Esophagus squamous epithelium (tissue), 5 donors: Measurements from ENCODE around the gene E2F4. TPM values are rescaled to one million over a fixed set of nuclear protein-coding genes. Genes with fewer than 3 reads are reported as not detected.

Experiments used
- DNase-seq: peaks from one replicate; lab custom pipeline; 2025; lab: John Stamatoyannopoulos, UW
- H3K27ac ChIP-seq, 4 donors: fragments of 200-600 bp; sonication (generic); one replicate each; pipeline ENCODE4 v1.5.1; 2016 to 2019; ENCODE audit warnings: mild to moderate bottlenecking in 1 of 4
- H3K27me3 ChIP-seq, 4 donors: fragments of 200-600 bp; sonication (generic); 1 replicate in 3 of 4; 2 replicates in 1 of 4; pipeline versions ENCODE4 v1.5.1 to v1.6.0; 2017 to 2021; ENCODE audit warnings: antibody characterized with exemption in 1 of 4
- H3K36me3 ChIP-seq, 3 donors: fragments of 200-600 bp; sonication (generic); one replicate each; pipeline ENCODE4 v1.5.1; 2016 to 2019
- H3K4me1 ChIP-seq, 3 donors: fragments of 200-600 bp; sonication (generic); one replicate each; pipeline ENCODE4 v1.5.1; 2017 to 2019
- H3K4me3 ChIP-seq, 4 donors: fragments of 200-600 bp; sonication (generic); 1 replicate in 3 of 4; 2 replicates in 1 of 4; pipeline ENCODE4 v1.5.1; 2016 to 2019; ENCODE audit warnings: mild to moderate bottlenecking in 2 of 4, moderate library complexity in 1 of 4
- H3K9me3 ChIP-seq, 3 donors: fragments of 200-600 bp; sonication (generic); one replicate each; pipeline ENCODE4 v1.5.1; 2016 to 2019
- POLR2A ChIP-seq, 4 donors: fragments of 450-650 bp; IDR thresholded peaks; one replicate each; pipeline ENCODE4 v1.6.1; 2017; ENCODE audit warnings: antibody characterized with exemption in 4 of 4, mild to moderate bottlenecking in 4 of 4, moderate library complexity in 3 of 4
- WGBS, 2 donors: methylation state at CpG; one replicate each; pipeline ENCODE4 v1.1.5; 2018; 5-methylcytosine and 5-hydroxymethylcytosine counted together
- intact Hi-C: fragments of 100-400 bp; cut with DNase I; formaldehyde crosslinking; loops from one replicate; pipeline ENCODE4 v1.15.0; 2022
- total RNA-seq, 4 donors: library from RNA; depleted of rRNA; stranded (reverse); fragments of >200 nt; gene quantifications; one replicate each; pipeline ENCODE4 v1.1.0, GENCODE V29; 2016
- TF ChIP-seq, protein P1 (sequence below), 6 experiments: fragments of 450-650 bp in 4 of 6; fragments of 200-600 bp in 2 of 6; sonication (generic) in 2 of 6; IDR thresholded peaks; one replicate each; pipeline ENCODE4 v1.5.1; 2016 to 2019; ENCODE audit warnings: antibody characterized with exemption in 6 of 6, mild to moderate bottlenecking in 4 of 6, moderate library complexity in 4 of 6
- donor health status: DM: yes; HTN: yes; CAD: no.

E2F4 gene
- total RNA-seq, 4 donors from 2014 or later = 66.1 to 96.9 (median 81.9) TPM

GRCh38 chr16:67226295-67226803 is 34.4 kb downstream of the E2F4 start:
- peak overlapping the region; percentile 83 to 92 (median 88) for H3K27ac ChIP-seq
- no peaks in the 10 kb centered on the region for H3K9me3 ChIP-seq
- H3K36me3 ChIP-seq = peaks cover 19 to 34% (median 24%) of the 10 kb centered on the region in 3 donors
- H3K4me1 ChIP-seq = peaks cover 14 to 34% (median 18%) of the 10 kb centered on the region in 3 donors
- H3K4me3 ChIP-seq = peak overlapping the region; percentile 81 to 98 (median 92)
- WGBS, 2 donors = 12 to 18% methylated on average over 8 to 12 of the region's 12 CpGs
- TF ChIP-seq, protein P1, sequence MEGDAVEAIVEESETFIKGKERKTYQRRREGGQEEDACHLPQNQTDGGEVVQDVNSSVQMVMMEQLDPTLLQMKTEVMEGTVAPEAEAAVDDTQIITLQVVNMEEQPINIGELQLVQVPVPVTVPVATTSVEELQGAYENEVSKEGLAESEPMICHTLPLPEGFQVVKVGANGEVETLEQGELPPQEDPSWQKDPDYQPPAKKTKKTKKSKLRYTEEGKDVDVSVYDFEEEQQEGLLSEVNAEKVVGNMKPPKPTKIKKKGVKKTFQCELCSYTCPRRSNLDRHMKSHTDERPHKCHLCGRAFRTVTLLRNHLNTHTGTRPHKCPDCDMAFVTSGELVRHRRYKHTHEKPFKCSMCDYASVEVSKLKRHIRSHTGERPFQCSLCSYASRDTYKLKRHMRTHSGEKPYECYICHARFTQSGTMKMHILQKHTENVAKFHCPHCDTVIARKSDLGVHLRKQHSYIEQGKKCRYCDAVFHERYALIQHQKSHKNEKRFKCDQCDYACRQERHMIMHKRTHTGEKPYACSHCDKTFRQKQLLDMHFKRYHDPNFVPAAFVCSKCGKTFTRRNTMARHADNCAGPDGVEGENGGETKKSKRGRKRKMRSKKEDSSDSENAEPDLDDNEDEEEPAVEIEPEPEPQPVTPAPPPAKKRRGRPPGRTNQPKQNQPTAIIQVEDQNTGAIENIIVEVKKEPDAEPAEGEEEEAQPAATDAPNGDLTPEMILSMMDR (IDR thresholded peaks at IDR 0.05) = no peak
- no peak for TF ChIP-seq POLR2A (IDR thresholded peaks at IDR 0.05)
- intact Hi-C loops = no loop called here
- no peak for DNase-seq
- no peaks in the 10 kb centered on the region for H3K27me3 ChIP-seq

DNA sequence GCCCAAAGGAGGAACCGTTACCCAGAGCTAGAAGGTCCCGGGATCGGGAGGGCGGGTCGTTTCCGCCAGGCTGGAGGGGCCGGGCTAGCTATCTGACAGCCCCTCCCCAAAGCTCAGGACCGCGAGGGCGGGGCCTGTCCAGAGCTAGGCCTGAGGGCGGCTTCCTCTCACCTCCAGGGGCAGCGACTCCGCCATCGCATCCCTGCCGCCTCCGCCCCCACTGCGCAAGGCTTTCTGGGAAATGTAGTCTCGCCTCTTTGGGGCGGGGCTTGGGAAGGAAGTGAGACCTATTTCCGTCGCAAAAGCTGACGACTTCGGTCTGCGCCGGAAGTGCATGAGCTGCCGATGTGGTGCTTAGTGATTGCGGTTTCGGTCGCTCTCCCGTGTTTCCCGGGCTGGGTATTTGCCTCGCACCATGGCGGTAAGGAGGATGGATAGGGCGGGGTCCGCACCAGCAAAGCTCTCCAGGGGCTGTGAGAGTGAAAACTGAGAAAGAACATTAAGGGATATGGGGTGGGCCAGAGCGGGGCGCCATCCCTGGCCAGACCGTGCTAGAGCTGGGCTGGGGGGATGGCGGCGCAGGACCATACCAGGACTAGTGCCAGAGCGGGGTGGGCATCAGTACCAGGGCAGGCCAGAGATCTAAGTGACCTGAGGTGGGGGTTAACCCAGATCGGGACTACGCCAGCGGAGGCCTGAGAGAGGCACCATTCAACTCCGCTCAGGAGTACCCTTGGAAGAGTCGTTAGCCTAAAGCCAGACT is 35.0 kb downstream of the E2F4 start, which contains the start of gene TMEM208:
TSS of gene TMEM208 (plus strand) at position 327 of the 763 bp plus-strand sequence. CDS start at position 416, 89 bp downstream.
- intact Hi-C loops = no loop called here
- Histone ChIP-seq H3K27ac (peak within 1 kb of the TSS; percentile 83 to 92 (median 88)), H3K36me3 (peaks cover 25 to 40% (median 25%) of the 10 kb centered on the region in 3 donors), H3K27me3 (no peaks in the 10 kb centered on the region), H3K9me3 (no peaks in the 10 kb centered on the region), H3K4me3 (peak within 1 kb of the TSS; percentile 81 to 98 (median 92)), H3K4me1 (peaks cover 14 to 34% (median 18%) of the 10 kb centered on the region in 3 donors)
- 1 to 2% methylated on average over 11 to 14 of the region's 46 CpGs for WGBS, 2 donors
- peak in 3 of 4 donors; percentile 20 to 78 (median 50) for TF ChIP-seq POLR2A (IDR thresholded peaks at IDR 0.05)
- TF ChIP-seq, protein P1 (IDR thresholded peaks at IDR 0.05) = peak in 2 of 6 experiments; percentile 13 to 59
- peak; percentile 93 for DNase-seq

DNA sequence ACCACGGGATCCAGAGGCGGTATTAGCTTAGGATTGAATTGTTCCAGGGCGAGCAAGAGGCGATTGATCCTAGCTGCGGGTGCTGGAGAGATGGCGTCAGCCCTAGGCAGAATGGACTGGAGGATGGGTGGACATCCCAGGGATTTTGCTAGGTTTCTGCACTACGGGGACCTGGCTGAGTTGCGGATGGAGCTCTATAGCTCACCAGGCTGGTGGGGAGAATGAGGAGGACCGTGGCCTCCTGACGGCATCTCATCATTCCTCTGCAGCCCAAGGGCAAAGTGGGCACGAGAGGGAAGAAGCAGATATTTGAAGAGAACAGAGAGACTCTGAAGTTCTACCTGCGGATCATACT is 35.6 kb downstream of the E2F4 start:
- peak overlapping the region; percentile 83 to 92 (median 88) for H3K27ac ChIP-seq
- peak overlapping the region; percentile 81 to 98 (median 92) for H3K4me3 ChIP-seq
- WGBS, 2 donors = 16 to 20% methylated on average over 6 of the region's 12 CpGs
- peaks cover 14 to 34% (median 18%) of the 10 kb centered on the region in 3 donors for H3K4me1 ChIP-seq
- no peaks in the 10 kb centered on the region for H3K9me3 ChIP-seq
- H3K36me3 ChIP-seq = peaks cover 25 to 44% (median 27%) of the 10 kb centered on the region in 3 donors
- TF ChIP-seq, protein P1 (IDR thresholded peaks at IDR 0.05) = no peak
- TF ChIP-seq POLR2A (IDR thresholded peaks at IDR 0.05) = no peak
- no peaks in the 10 kb centered on the region for H3K27me3 ChIP-seq
- no peak for DNase-seq
- intact Hi-C loops = no loop called here

GRCh38 chr16:67228034-67228785 is 36.3 kb downstream of the E2F4 start:
- Histone ChIP-seq H3K36me3 (peaks cover 25 to 50% (median 27%) of the 10 kb centered on the region in 3 donors), H3K4me3 (peak overlapping the region in 3 of 4 donors; percentile 81 to 98 (median 93)), H3K9me3 (no peaks in the 10 kb centered on the region), H3K27me3 (no peaks in the 10 kb centered on the region), H3K4me1 (peaks cover 14 to 34% (median 18%) of the 10 kb centered on the region in 3 donors), H3K27ac (no peak overlapping the region)
- 91 to 92% methylated on average over 6 to 7 of the region's 9 CpGs for WGBS, 2 donors
- intact Hi-C loops = no loop called here
- no peak for DNase-seq
- TF ChIP-seq POLR2A (IDR thresholded peaks at IDR 0.05) = no peak

DNA sequence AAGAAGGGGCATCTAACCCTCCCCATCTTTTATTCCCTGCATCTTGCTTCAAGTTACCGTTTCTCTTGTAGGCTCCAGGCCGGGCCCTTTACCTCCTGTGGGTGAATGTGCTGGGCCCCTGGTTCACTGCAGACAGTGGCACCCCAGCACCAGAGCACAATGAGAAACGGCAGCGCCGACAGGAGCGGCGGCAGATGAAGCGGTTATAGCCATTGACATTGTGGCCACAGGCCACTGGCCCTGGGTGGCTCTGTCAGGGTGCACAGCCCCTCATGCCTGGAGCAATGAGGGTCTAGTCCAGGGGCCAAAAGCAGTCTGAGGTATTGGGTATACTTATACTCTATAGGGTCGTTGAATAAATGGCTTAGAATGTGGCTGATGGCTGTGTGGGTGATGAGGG is 37.0 kb downstream of the E2F4 start:
- Histone ChIP-seq H3K27me3 (no peaks in the 10 kb centered on the region), H3K36me3 (peaks cover 25 to 57% (median 28%) of the 10 kb centered on the region in 3 donors), H3K27ac (no peak overlapping the region), H3K4me1 (peaks cover 14 to 34% (median 18%) of the 10 kb centered on the region in 3 donors), H3K9me3 (no peaks in the 10 kb centered on the region), H3K4me3 (no peak overlapping the region)
- intact Hi-C loops = no loop called here
- no peak for DNase-seq
- TF ChIP-seq POLR2A (IDR thresholded peaks at IDR 0.05) = no peak
- TF ChIP-seq, protein P1 (IDR thresholded peaks at IDR 0.05) = no peak
- 58 to 90% methylated on average over 2 of the region's 9 CpGs for WGBS, 2 donors
